Neural cell (in vitro differentiated cells): ENCODE measurements around the gene GNG4. TPM values are rescaled to one million over a fixed set of nuclear protein-coding genes. Genes with fewer than 3 reads are reported as not detected.

Experiments
- H2AFZ ChIP-seq: fragments of 200-600, 300-800 bp; sonication (generic), shearing (Covaris generic); 2 replicates; pipeline ENCODE4 v1.6.0; 2014; ENCODE audit warnings: low read depth, mild to moderate bottlenecking, antibody characterized with exemption, low read length, moderate library complexity
- H3F3A ChIP-seq: fragments of 200-600 bp; shearing (Covaris generic); 2 replicates; pipeline ENCODE4 v1.6.1; 2016; ENCODE audit warnings: mild to moderate bottlenecking, moderate library complexity, mixed read lengths, antibody characterized with exemption, low read length; ENCODE audit not compliant: insufficient read depth, poor library complexity, severe bottlenecking
- H3K27ac ChIP-seq: fragments of 200-600, 300-800 bp; sonication (generic), shearing (Covaris generic); 2 replicates; pipeline ENCODE4 v1.5.1; 2014; ENCODE audit warnings: mild to moderate bottlenecking, low read length, moderate library complexity
- H3K27me3 ChIP-seq: fragments of 300-800, 200-600 bp; sonication (generic), shearing (Covaris generic); 2 replicates; pipeline ENCODE4 v1.6.0; 2014; ENCODE audit warnings: mild to moderate bottlenecking, low read depth, low read length, moderate library complexity; ENCODE audit not compliant: insufficient read depth
- H3K36me3 ChIP-seq: fragments of 300-800, 200-600 bp; sonication (generic), shearing (Covaris generic); 2 replicates; pipeline ENCODE4 v1.5.1; 2014; ENCODE audit warnings: mild to moderate bottlenecking, antibody characterized with exemption, low read length, moderate library complexity; ENCODE audit not compliant: insufficient read depth
- H3K4me2 ChIP-seq: fragments of 300-800, 200-600 bp; sonication (generic), shearing (Covaris generic); 2 replicates; pipeline ENCODE4 v1.6.0; 2014; ENCODE audit warnings: mild to moderate bottlenecking, low read length
- H3K4me3 ChIP-seq: fragments of 300-800, 200-600 bp; sonication (generic), shearing (Covaris generic); 2 replicates; pipeline ENCODE4 v1.5.1; 2014; ENCODE audit warnings: mild to moderate bottlenecking, low read length, moderate library complexity
- H3K79me2 ChIP-seq: fragments of 200-600 bp; shearing (Covaris generic); replicated peaks from 2 replicates; pipeline ENCODE4 v1.6.0; 2014; ENCODE audit warnings: mild to moderate bottlenecking, low read length, moderate library complexity; ENCODE audit not compliant: insufficient read depth
- H3K9ac ChIP-seq: fragments of 300-800, 200-600 bp; sonication (generic), shearing (Covaris generic); 2 replicates; pipeline ENCODE4 v1.6.1; 2016; ENCODE audit warnings: mild to moderate bottlenecking, low read length, mixed read lengths
- H3K9me2 ChIP-seq: fragments of 200-600 bp; shearing (Covaris generic); 2 replicates; pipeline ENCODE4 v1.6.1; 2016; ENCODE audit warnings: mild to moderate bottlenecking, low read length, mixed read lengths; ENCODE audit not compliant: insufficient read depth
- H3K9me3 ChIP-seq: fragments of 200-600, 300-800 bp; sonication (generic), shearing (Covaris generic); 2 replicates; pipeline ENCODE4 v1.6.1; 2016; ENCODE audit warnings: mild to moderate bottlenecking, mixed run types, low read length, moderate library complexity, mixed read lengths
- H4K20me1 ChIP-seq: fragments of 200-600 bp; shearing (Covaris generic); 2 replicates; pipeline ENCODE4 v1.6.1; 2016; ENCODE audit warnings: mild to moderate bottlenecking, mixed run types; ENCODE audit not compliant: insufficient read depth
- EP300 ChIP-seq: fragments of 450-650 bp; conservative IDR thresholded peaks from 2 replicates; pipeline ENCODE4 v1.6.1; 2014; ENCODE audit warnings: antibody characterized with exemption, mild to moderate bottlenecking, moderate library complexity; ENCODE audit not compliant: poor library complexity, severe bottlenecking
- EZH2 ChIP-seq: fragments of 200-600, 300-800 bp; shearing (Covaris generic), sonication (generic); IDR thresholded peaks from 2 replicates; pipeline ENCODE4 v1.6.1; 2014; ENCODE audit warnings: antibody characterized with exemption, low read length, borderline replicate concordance, mild to moderate bottlenecking; ENCODE audit not compliant: insufficient read depth, poor library complexity, severe bottlenecking
- MXI1 ChIP-seq: fragments of 450-650 bp; conservative IDR thresholded peaks from 2 replicates; pipeline ENCODE4 v1.6.1; 2014; ENCODE audit warnings: antibody characterized with exemption, mild to moderate bottlenecking; ENCODE audit not compliant: poor library complexity, severe bottlenecking
- POLR2AphosphoS5 ChIP-seq: IDR thresholded peaks from 2 replicates; pipeline ENCODE4 v1.6.1; 2012
- RAD21 ChIP-seq: fragments of 450-650 bp; conservative IDR thresholded peaks from 2 replicates; pipeline ENCODE4 v1.6.1; 2014; ENCODE audit warnings: antibody characterized with exemption, mild to moderate bottlenecking, moderate library complexity
- REST ChIP-seq: IDR thresholded peaks from 2 replicates; pipeline ENCODE4 v1.6.1; 2012; ENCODE audit warnings: borderline replicate concordance
- SMC3 ChIP-seq: fragments of 450-650 bp; conservative IDR thresholded peaks from 2 replicates; pipeline ENCODE4 v1.6.1; 2014; ENCODE audit warnings: antibody characterized with exemption, mild to moderate bottlenecking, moderate library complexity; ENCODE audit not compliant: poor library complexity
- TAF1 ChIP-seq: IDR thresholded peaks from 2 replicates; pipeline ENCODE4 v1.6.1; 2012; ENCODE audit warnings: low read depth
- polyA plus RNA-seq: library from polyadenylated mRNA; depleted of rRNA; stranded (reverse); fragments of >200 nt; gene quantifications from 2 replicates; pipeline ENCODE4 v1.2.3, GENCODE V29; 2014
- TF ChIP-seq, protein P1 (sequence below): fragments of 450-650 bp; IDR thresholded peaks from 2 replicates; pipeline ENCODE4 v1.5.1; 2014; ENCODE audit warnings: antibody characterized with exemption, mild to moderate bottlenecking, moderate library complexity; ENCODE audit not compliant: poor library complexity, severe bottlenecking

Gene GNG4
- polyA plus RNA-seq, 1 donor from 2014 or later, result 63.2 TPM

- no peaks in the 10 kb centered on the region for H3K36me3 ChIP-seq
- H2AFZ ChIP-seq, result no peak overlapping the region
- no peak overlapping the region for H3K4me3 ChIP-seq
These were observed 29.4 kb upstream of the GNG4 start for GRCh38 chr1:235679005-235679404.

DNA sequence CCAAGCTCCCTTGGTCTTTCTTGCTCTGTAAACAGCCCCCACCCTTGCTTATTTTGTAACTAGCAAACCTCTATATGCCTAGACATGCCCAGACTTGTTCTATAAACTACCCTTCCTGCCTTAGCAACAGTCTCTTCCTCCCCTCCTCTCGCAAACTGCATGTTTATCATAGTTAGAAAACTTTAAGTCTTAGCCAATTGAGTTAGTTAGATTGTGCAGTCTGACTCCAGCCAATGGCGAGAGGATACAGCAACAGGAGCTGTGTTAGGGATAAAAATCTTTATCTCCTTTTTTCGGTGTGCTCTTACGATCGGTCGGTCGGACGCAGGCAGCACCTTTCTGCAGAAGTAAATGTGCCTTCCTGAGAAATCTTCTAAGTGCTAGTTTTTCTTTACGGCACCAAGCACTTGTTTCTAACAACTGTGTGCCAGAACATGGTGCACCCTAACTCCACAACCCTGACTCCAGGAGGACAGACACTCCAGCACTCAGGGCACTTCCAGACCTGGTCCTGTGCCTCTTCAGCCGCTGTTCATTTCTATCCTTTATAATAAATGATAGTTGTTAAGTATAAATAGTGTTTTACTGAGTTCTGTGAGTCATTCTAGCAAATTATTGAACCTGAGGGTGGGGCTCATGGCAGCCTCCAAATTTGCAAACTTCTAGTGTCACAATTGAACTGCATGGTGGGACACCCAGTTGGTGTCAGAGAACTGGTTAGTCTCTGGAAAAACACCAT lies 25.7 kb upstream of the GNG4 start:
- no peak overlapping the region for H2AFZ ChIP-seq
- no peak overlapping the region for H3K9ac ChIP-seq
- H3K4me2 ChIP-seq, result no peak overlapping the region
- no peaks in the 10 kb centered on the region for H3K9me2 ChIP-seq
- H3K36me3 ChIP-seq, result no peaks in the 10 kb centered on the region
- no peaks in the 10 kb centered on the region for H3K27me3 ChIP-seq
- no peaks in the 10 kb centered on the region for H3F3A ChIP-seq
- no peaks in the 10 kb centered on the region for H4K20me1 ChIP-seq
- H3K9me3 ChIP-seq, result no peaks in the 10 kb centered on the region
- H3K4me3 ChIP-seq, result no peak overlapping the region
- H3K27ac ChIP-seq, result no peak overlapping the region
- peaks cover 4% of the 10 kb centered on the region for H3K79me2 ChIP-seq
- TF ChIP-seq EZH2 (no peak), RAD21 (no peak), POLR2AphosphoS5 (no peak), SMC3 (no peak), EP300 (no peak), MXI1 (no peak), TAF1 (no peak)
- TF ChIP-seq, protein P1, sequence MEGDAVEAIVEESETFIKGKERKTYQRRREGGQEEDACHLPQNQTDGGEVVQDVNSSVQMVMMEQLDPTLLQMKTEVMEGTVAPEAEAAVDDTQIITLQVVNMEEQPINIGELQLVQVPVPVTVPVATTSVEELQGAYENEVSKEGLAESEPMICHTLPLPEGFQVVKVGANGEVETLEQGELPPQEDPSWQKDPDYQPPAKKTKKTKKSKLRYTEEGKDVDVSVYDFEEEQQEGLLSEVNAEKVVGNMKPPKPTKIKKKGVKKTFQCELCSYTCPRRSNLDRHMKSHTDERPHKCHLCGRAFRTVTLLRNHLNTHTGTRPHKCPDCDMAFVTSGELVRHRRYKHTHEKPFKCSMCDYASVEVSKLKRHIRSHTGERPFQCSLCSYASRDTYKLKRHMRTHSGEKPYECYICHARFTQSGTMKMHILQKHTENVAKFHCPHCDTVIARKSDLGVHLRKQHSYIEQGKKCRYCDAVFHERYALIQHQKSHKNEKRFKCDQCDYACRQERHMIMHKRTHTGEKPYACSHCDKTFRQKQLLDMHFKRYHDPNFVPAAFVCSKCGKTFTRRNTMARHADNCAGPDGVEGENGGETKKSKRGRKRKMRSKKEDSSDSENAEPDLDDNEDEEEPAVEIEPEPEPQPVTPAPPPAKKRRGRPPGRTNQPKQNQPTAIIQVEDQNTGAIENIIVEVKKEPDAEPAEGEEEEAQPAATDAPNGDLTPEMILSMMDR, result no peak

More at GRCh38 chr1:235679005-235679404, 29.4 kb upstream of the GNG4 start:
- Histone ChIP-seq H4K20me1 (no peaks in the 10 kb centered on the region), H3K9me3 (no peaks in the 10 kb centered on the region), H3F3A (no peaks in the 10 kb centered on the region), H3K4me2 (no peak overlapping the region), H3K79me2 (peaks cover 4% of the 10 kb centered on the region), H3K9ac (no peak overlapping the region), H3K27me3 (no peaks in the 10 kb centered on the region), H3K27ac (no peak overlapping the region), H3K9me2 (no peaks in the 10 kb centered on the region)
- TF ChIP-seq SMC3 (no peak), EZH2 (no peak), EP300 (no peak), REST (no peak), TAF1 (no peak), MXI1 (no peak), RAD21 (no peak), POLR2AphosphoS5 (no peak)
- TF ChIP-seq, protein P1, result no peak
